DMS79 treated with DMSO at 0.1 percent for 48 hours (cell line): ENCODE measurements around the gene ZNF398.
A peak's percentile ranks its signal among the peaks of the same experiment; 100 is the strongest.

ENCODE experiments used
- DNase-seq: peaks from one replicate; lab custom pipeline; 2025; lab: John Stamatoyannopoulos, UW

The ZNF398 gene

GRCh38 chr7:149150981-149151380, 3.7 kb downstream of the ZNF398 start:
- DNase-seq: no peak

- DNase-seq: no peak
Observed at GRCh38 chr7:149153346-149153745, 6.1 kb downstream of the ZNF398 start.

GRCh38 chr7:149154056-149154455, 6.8 kb downstream of the ZNF398 start:
- no peak for DNase-seq

GRCh38 chr7:149156898-149157297, 9.6 kb downstream of the ZNF398 start:
- no peak for DNase-seq

GRCh38 chr7:149161241-149161848, 14.1 kb downstream of the ZNF398 start:
- peak; percentile 12 for DNase-seq

- DNase-seq: no peak
Observed at GRCh38 chr7:149166142-149166541, 18.9 kb downstream of the ZNF398 start.

- DNase-seq: no peak
Observed at GRCh38 chr7:149166630-149167352, 19.5 kb downstream of the ZNF398 start.

GRCh38 chr7:149171892-149172533, 24.8 kb downstream of the ZNF398 start:
- no peak for DNase-seq

- no peak for DNase-seq
Observed at GRCh38 chr7:149172534-149172920, 25.3 kb downstream of the ZNF398 start.

GRCh38 chr7:149175150-149175549, 27.9 kb downstream of the ZNF398 start:
- peak; percentile 27 for DNase-seq

- no peak for DNase-seq
Observed at GRCh38 chr7:149179241-149179640, 32.0 kb downstream of the ZNF398 start.

GRCh38 chr7:149180722-149181449, 33.6 kb downstream of the ZNF398 start:
- no peak for DNase-seq

GRCh38 chr7:149181450-149181790, 34.2 kb downstream of the ZNF398 start:
- DNase-seq: no peak

GRCh38 chr7:149184274-149184673, 37.0 kb downstream of the ZNF398 start:
- no peak for DNase-seq

- no peak for DNase-seq
Observed at GRCh38 chr7:149188213-149188612, 41.0 kb downstream of the ZNF398 start.

GRCh38 chr7:149188637-149189259, 41.5 kb downstream of the ZNF398 start:
- DNase-seq: no peak

GRCh38 chr7:149191851-149192250, 44.6 kb downstream of the ZNF398 start:
- DNase-seq: no peak

GRCh38 chr7:149194799-149195179, 47.5 kb downstream of the ZNF398 start:
- no peak for DNase-seq

- DNase-seq: peak; percentile 74
Observed at GRCh38 chr7:149195180-149196150, 48.2 kb downstream of the ZNF398 start, which contains the start of gene ZNF282. Gene ZNF282, plus strand, starts transcription at chr7:149195546. Its CDS starts 44 bp downstream, at chr7:149195590.

GRCh38 chr7:149196151-149196704, 49.0 kb downstream of the ZNF398 start:
- DNase-seq: no peak

- DNase-seq: no peak
Observed at GRCh38 chr7:149196705-149197171, 49.5 kb downstream of the ZNF398 start.
